Caki2 (cell line): ENCODE results near the gene CTSV. TPM values are rescaled to one million over a fixed set of nuclear protein-coding genes. Genes with fewer than 3 reads are reported as not detected.
"Not testable (repeated sequence)": the region's sequence is repeated elsewhere in the genome, so short reads cannot be mapped to it uniquely, and the experiment has no call there.

Experiments
- DNase-seq: peaks from one replicate; pipeline ENCODE4 v3.0.0-alpha.2; 2015; ENCODE audit warnings: low read depth
- in situ Hi-C: cut with HindIII; loops from 2 replicates; pipeline ENCODE4 v1.10.0; 2016; ENCODE audit warnings: low sequenced_read_pairs, low pct_unique_long_range_greater_than_20kb, mixed read lengths
- total RNA-seq: library from RNA; depleted of rRNA; stranded (reverse); fragments of >200 nt; shearing (Covaris generic); gene quantifications from 2 replicates; pipeline ENCODE4 v1.2.3, GENCODE V29; 2014; ENCODE audit warnings: low replicate concordance

Gene CTSV
- total RNA-seq, 1 experiment from 2014 or later, result 0.27 TPM

DNA sequence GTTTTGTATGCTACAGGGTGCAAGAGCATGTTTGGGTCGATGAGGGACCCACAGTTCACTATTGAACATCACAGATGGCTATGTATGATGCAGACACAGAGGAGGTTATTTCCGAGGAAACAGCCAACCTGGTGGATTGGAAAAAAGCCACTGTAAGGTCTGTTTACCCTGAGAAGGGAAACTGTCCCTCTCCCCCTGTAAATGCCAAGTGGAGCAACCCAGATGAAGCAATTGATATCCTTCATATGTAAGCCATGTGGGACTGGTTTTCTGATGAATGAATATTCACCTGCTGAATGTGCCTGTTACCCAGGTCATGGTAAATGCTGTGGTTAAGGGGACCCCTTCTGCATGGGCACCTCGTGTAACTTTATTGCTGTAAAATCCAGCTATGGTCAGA, 14.8 kb upstream of the CTSV start:
- in situ Hi-C loops, result no loop called here

DNA sequence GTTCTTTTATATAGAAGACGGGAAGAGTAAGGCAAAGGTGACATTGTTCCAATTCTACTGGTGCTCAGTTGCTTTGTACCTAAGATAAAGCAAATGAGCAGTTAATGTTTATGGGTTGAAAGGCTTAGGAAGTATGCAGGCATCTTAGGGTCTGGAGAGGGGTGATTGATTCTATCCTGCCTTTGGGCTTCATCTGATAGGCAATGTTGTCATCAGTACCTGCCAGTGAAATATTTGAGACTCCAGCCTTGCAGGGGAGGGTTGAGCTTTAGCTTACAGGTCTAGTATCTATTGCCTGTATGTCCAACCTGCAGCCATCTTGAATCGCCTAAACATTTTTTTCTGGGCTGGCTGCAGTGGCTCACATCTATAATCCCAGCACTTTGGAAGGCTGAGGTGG, 13.8 kb upstream of the CTSV start:
- in situ Hi-C loops, result no loop called here
- DNase-seq, result no peak

More for the DNA sequence above, 14.8 kb upstream of the CTSV start:
- no peak for DNase-seq

DNA sequence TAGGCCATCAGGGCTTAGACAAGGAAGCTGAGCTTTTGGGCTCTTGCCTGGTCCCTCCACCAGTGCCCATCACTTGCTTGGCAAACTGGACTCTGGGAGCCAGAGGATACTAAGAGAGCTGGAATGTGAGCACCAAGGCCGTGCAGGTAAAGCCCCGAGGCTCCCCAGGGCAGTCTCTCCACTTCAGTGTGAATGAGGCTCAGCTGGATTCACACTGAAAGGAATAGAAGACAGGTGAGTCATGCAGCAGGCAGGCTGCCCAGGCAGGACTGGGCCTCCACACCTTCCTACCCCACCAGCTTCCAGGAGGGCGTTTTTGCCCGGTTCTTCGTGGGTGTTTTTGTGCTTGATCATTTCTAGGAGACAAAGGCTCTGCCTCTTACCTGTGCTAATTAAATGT, 7.3 kb upstream of the CTSV start:
- in situ Hi-C loops, result no loop called here
- peak; percentile 35 for DNase-seq

DNA sequence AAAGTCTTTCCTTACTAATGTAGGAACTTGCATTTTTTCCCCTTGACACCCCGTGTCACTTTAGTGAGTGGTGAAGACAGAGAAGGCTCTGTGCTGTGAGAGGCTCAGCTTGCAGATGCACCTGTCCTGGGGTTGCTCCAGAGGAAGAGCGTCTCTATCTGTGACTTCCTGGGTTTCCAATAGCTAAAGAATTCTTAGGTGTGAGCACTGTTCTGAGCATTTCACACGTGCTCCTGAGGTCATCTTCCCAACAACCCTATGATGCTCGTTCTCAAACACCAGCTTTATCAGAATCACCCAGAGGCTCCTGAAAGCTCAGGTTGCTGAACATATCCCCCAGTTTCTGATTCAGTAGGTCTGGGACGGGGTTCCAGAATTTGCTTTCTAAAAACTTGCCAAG, 6.4 kb upstream of the CTSV start:
- DNase-seq, result no peak
- in situ Hi-C loops, result no loop called here

DNA sequence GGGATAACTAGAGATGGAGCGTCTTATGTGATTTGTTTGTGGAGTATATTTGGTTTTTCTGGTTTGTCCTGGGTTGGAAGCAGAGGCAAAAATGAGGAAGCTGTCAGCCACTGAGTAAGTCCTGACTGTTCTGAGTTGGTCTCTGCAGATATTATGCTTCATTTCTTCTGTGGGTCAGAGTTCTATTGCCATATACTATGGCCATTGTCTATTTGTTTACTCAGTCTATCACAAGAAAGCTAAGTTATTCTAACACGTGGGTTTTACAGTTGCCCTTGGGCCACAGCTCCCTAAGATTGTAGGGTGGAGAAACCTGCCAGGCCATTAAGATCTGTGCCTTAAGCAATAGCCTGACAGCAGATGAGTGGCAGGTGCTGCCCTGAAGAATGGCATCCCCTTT, 3.0 kb upstream of the CTSV start:
- DNase-seq, result peak; percentile 29
- in situ Hi-C loops, result no loop called here

DNA sequence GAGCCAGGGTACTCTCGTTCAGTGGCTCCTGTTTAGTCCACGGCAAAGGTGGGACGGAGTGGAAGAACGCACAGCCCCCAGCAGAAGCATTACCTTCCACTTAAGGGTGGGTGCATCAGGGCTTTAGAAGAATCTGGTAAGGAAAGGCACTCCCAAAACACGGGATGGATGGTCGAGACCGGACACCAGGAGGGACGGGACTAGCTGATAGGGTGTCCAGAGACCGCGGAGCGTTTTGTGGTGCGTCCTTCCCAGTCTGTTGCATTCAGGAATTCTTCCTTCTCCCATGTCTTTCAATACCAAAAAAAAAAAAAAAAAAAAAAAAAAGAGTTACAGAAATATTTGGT, 545 bp upstream of the CTSV start:
- in situ Hi-C loops, result no loop called here
- DNase-seq, result no peak

DNA sequence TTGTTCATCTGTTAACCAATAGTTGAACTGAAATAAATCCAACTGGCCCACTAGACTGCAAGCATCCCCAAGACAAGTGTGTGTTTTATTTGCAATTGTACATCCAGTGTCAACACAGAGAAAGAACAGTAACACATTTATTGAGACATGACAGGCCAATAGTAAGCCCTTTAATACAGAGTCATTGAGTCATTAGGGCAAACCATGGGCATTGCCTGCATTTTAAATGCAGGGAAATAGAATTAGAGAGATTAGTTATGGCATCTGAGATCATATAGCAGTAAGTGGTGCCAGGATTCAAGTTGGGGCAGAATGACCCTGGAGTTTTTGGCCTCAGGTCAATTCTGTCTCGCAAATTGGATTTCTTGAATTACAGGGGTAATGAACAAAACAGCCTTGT, 15.4 kb downstream of the CTSV start:
- in situ Hi-C loops, DNase-seq: not testable (repeated sequence)

DNA sequence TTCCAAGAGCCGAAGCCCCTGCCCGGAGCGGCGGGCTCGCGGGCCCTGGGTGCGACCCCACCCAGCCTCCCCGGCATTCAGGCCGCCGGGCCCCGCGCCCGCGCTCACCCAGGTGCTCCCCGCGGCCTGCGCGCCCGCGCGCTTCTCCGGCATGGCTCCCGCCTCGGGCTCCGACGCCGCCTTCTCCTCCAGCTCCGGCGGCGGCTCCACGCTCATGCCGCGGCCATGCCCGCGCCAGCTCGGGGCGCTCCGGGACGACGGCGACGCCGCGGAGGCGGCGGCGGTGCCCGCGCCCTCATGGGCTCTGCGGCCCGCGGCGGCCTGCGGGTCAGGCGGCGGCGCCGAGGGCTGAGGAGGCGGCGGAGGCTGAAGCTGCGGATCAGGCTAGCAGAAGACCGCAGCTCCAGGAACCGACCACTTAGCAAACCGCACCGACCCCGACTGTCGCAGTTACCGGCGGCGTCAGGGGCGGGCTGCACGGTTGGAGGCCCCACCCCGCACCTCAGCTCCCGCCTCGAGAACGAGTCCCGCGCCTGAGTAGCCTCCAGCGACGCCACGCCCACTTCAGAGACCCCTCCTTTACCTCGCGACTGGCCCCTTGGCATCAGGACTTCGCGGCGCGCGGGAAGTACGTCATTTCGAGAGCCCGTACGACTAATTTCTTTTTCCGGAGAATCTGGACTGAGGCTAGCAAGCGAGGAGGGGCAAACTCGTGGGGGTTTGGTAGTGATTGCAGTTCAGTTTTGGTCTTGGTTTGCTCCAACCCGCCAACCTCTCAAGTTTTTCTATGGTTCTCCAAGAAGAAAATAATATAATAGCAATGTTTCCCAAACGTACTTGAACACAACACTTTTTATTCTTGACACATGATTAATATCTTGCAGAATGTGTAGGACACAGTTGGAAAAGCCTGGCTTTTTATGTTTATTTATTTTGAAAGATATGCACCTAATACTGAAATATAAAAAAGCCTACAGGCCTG, 25.5 kb downstream of the CTSV start:
- in situ Hi-C loops, result not testable (repeated sequence)

DNA sequence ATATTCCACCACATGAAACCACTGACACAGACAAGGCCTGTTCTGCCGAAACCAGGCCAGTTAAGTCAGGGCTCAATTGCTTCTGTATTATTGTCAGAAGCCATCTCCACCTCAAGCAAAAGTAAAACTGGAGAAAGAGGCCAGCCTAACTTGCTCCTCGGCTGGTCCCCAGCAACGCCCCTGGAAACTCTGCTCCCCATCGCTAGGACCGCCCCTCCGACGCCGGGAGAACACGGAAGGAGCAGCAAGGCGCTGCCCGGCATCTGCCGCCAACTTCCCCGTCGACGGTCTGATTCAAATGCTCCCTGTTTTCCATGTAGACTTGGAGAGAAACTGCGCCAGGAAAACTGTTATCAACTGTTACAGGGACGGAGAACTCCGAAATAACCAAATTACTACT, 26.3 kb downstream of the CTSV start:
- in situ Hi-C loops, result not testable (repeated sequence)
- peak; percentile 7 for DNase-seq

More for the DNA sequence above, 25.5 kb downstream of the CTSV start:
- DNase-seq, result peak; percentile 80

DNA sequence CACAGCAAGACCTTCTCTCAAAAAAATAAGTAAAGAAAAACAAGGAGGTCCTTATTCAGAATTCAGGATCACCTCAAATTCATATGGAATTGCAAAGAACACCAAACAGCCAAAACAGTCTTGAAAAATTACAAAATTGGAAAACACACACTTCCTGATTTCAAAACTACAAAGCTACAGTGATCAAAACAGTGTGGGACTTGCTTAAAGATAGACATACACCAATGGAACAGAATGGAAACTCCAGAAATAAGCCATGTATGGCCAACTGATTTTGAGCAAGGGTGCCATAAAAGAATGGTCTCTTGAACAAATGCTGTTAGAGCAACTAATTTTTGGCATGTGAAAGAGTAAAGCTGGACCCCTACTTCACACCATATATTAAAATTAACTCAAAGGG, 36.7 kb downstream of the CTSV start:
- DNase-seq, in situ Hi-C loops: not testable (repeated sequence)

DNA sequence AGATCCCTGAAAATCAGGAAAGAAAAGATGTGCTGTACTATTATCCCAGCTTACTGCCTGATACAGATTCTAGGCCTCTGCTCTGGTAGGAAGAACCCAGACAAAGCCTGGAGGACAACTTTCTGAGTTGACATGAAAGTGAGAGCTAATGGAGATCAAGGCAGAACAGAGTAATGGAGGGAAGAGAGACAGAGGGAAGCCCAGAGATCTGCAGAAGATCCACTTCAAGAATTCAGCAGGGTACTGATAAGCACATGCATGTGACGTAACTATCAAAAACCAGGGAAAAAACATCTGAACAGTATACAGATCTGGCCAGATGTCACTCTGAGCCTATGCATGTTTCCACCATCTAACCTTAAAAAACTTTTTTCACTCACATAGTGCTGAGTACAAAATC, 37.6 kb downstream of the CTSV start:
- in situ Hi-C loops, DNase-seq: not testable (repeated sequence)

DNA sequence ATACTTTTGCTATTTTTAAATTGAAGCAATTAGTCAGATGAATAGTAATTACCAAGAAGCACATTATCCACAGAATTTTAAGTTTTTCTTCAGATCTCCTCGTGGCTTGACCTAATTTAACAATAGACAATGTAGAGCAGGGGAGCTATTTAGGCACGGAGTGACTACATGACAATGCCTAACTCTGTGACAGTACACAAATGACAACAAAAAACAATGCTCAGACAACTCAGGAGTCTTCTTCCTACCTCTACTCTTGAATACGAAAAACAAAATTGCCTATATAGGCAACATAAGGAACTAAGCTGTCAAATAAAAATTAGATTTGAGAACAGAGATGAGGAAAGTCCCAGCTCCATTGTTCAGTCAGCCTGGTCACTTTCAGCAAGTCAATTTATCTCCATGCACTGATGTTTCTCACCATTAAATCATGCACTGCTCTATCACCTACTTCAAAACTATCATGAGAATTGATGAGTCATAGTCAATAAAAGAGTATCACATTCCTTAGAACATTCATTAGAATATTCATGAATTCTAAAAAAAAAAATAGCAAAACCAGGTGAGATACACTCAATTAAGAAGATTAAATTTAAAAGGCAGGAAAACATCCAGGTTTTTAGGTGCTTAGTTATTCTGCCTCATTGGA, 38.7 kb downstream of the CTSV start:
- in situ Hi-C loops, DNase-seq: not testable (repeated sequence)

DNA sequence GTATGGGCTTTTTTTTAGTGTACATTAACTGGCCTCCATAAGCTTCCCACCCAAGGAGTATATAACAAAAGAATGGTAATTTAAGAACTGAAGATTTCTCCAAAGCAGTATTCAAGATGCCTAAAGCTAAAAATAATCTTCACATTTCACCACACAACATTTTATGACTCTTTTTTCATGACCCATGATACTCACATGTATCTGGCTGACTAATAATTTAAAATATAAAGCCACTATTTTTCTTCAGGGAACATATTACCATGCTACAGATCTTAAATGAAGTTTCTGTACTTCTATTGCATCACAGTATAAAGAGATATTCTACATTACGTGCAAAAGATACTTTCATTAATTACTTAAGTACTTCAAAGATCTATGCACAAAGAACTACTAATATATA, 39.2 kb downstream of the CTSV start:
- in situ Hi-C loops, DNase-seq: not testable (repeated sequence)

DNA sequence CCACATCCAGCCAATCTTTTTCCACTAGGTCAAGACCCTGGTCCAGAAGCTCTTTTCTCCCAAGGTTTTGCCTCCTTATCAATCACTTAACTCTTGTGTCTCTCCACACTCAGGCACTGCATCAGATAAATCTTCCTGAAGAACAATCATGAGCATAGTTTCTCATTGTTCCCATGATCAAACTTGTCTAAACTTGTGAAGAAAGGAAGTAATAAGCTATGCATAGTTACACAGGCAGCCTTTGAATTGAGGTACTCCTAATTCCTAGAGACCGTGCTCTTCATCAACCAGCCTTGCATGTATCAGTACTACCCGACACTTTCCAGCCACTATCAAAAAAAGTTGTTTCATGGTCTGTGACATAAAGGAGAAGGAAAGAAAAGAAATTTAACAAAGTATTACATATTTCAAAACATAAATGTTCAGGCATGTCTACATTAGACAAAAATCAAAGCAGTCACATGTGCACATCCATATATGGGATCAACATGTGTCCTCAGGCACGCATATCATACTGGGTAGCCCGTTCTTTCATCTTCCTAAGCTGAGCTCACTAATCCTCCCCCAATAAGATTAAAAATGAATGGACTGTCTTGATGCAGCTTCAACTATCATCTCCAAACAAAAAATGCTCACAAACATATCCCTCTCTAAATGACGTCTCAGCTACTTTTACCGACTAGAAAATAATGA, 41.8 kb downstream of the CTSV start:
- in situ Hi-C loops, DNase-seq: not testable (repeated sequence)

DNA sequence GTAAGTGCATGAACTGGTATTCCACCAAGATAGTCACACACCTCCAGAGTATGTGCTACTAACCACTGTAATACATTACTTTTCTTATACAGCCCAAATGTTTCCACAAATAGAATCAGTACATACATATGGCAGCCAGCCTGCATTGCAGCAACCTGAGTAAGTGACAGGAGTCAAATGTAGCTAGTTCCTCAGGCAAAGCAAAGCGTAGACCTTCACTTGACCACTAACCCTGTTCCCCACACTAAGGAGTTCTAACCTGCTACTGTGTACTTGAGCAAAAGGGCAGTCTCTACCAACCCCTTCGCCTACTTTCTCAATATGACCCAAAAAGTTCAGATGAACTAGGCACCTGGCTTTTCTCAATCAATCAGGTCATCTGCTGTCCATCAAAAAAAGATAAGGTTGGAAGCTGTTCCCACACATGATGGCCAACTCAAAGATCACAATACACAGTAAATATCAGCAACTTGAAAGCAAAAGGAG, 44.4 kb downstream of the CTSV start:
- DNase-seq, in situ Hi-C loops: not testable (repeated sequence)

DNA sequence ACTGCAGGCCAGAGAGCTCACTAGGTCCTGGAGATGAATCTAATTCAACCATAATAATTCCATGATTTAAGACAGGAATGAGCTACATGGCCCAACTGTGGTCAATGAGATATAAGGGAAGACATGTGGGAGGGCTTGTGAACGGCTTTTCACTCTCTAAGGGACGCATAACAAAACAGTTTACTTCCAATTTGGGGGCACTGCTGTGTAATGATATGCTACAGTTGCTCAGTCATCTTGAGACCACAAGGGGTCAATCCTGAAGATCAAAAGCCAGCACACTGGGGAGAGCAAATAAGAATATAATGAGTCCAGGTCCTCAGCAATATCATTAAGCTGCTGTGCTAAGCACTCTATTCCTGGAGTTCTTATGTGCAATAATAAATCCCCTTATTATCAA, 46.6 kb downstream of the CTSV start:
- in situ Hi-C loops, DNase-seq: not testable (repeated sequence)

DNA sequence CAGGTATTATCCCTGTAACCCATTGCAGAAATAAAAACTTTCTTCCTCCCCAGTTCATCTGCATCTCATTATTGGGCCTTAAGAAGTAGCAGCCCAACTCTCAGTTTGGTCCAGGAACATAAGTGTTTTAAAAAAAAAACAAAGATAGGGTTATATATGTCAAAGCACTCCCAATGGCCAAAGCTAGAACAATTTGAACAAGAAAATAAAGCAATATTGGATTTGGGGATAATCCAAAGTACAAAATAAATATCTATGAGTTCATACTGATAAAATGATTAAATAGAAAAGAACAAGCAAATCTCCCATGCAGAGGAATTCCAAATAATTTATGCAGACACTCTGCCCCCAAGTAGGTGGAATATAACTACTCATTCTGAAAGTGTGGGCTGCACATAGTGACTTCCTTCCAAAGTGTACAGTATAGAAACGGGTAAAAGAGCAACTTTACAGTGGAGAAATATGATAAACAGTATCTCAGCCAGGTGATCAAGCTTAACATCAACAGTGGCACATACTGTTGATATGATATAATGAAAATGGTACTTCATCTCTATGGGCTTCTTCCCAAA, 49.1 kb downstream of the CTSV start:
- in situ Hi-C loops, DNase-seq: not testable (repeated sequence)

DNA sequence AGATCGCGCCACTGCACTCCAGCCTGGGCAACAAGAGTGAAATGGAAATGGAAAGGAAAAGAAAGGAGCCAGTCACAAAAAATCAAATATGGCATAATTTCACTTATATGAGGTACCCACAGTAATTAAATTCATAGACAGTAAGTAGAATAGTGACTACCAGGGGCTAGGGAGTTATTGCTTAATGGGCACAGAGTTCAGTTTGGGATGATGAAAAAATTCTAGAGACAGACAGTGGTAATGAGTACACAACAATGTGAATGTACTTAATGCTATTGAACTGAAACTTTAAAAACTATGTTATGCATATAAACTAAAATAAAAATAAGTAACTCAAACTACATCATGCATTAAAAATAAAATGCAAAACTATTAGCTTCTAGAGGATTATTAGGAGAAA, 54.1 kb downstream of the CTSV start:
- in situ Hi-C loops, DNase-seq: not testable (repeated sequence)
